H54 (cell line): ENCODE results near the gene FBXO34.
"Not testable (repeated sequence)": the region's sequence is repeated elsewhere in the genome, so short reads cannot be mapped to it uniquely, and the experiment has no call there.

Experiments
- DNase-seq: peaks from one replicate; pipeline ENCODE4 v3.0.0; 2011; ENCODE audit warnings: low spot score, mixed read lengths; ENCODE audit not compliant: insufficient read length
- FAIRE-seq: peaks from 3 replicates; lab custom pipeline; 2011; peaks lifted over from hg19 to GRCh38; lab: Jason Lieb, UNC
- POLR2A ChIP-seq: IDR thresholded peaks from 2 replicates; pipeline ENCODE4 v1.6.1; 2011; ENCODE audit warnings: low read depth, mild to moderate bottlenecking, low read length

Gene FBXO34

DNA sequence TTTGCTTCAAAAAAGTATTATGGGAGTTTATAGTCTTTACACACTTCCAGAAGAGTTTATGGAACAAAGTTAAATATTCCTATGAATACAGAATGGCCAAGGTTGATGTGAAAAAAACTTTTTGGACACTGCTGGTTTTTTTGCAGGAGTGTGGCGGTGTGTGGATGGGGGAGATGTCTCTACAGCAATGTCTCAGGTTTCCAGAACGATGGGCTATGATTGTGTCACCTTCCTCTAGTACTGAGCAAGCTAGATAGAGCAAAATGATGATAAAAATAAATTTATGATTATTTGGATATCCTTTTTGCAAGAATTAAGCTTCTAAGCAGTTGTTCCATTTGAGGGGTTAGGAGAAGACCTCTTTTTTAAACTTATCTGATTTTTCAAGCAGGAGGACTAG, 37.9 kb downstream of the FBXO34 start:
- FAIRE-seq (no peak), DNase-seq (no peak)
- TF ChIP-seq POLR2A, result no peak

DNA sequence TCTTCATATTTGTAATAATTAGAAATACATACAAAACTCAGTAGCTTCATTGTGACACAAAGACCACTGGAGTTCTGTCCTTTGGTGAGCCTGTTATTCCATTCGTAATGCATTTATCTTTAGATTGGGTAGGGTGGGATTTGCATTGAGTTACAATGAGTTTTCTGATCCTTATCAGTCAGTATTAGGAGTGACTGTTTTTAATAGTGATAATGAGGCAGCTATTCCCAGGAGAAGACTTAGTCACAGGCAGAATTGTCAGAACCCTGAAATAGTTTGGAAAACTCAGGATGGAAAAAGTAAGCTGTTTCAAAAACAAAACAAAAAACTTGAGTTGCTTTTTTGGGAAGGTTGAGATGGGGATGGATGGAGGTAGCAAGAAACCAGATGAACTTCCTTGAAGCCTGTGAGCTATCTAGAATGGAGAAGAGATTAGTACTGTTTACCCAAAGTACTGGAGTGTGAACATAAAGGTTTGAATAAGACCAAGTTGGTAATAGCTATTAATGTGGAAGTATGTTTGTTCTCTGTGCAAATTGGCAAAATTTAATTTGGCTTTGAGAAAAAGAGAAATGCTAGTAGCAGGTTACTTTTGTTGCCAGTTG, 38.6 kb downstream of the FBXO34 start:
- no peak for TF ChIP-seq POLR2A
- DNase-seq (no peak), FAIRE-seq (no peak)

DNA sequence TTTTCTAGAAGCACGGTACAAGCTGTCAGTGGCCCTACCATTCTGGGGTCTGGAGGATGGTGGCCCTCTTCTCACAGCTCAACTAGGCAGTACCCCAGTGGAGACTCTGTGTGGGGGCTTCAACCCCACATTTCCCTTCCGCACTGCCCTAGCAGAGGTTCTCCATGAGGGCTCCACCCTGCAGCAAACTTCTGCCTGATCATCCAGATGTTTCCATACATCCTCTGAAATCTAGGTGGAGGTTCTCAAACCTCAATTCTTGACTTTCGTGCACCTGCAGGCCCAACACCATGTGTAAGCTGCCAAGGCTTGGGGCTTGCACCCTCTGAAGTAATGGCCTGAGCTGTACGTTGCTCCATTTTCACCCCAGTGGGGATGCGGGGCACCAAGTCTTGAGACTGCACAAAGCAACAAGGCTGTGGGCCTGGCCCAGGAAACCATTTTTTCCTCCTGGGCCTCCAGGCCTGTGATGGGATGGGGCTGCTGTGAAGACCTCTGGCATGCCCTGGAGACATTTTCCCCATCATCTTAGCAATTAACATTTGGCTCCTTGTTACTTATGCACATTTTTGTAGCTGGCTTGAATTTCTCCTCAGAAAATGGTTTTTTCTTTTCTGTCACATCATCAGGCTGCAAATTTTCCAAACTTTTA, 41.3 kb downstream of the FBXO34 start:
- FAIRE-seq, DNase-seq: not testable (repeated sequence)

DNA sequence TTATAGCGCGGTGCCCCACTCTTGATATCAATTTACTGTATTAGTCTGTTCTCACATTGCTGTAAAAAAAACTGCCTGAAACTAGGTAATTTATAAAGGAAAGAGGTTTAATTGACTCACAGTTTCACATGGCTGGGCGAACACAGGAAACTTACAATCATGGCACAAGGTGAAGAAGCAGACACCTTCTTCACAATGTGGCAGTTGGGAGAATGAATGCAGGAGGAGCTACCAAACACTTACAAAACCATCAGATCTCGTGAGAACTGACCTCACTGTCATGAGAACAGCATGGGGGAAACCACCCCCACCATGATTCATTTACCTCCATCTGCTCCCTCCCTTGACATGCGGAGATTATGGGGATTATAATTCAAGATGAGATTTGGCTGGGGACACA, 42.3 kb downstream of the FBXO34 start:
- TF ChIP-seq POLR2A, result no peak
- FAIRE-seq, result no peak
- DNase-seq, result no peak

DNA sequence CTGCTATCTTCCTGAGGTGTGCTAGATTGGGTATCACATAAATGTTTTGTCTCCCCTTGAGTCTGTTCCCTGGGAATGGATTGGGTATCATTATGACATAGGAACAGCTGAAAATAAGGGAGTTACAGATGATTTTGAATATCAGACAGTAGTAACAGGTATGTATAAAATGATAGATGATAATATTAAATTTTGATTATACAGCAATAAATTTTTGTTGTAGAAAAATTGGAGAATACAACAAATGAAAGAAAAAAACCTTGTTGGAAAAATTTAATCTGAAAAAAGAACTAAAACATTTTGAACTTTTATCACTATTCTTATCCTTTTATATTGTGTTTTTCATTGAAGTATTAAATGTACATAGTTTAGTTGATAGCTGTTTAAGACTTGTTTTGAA, 43.2 kb downstream of the FBXO34 start:
- no peak for FAIRE-seq
- TF ChIP-seq POLR2A, result no peak
- DNase-seq, result no peak

DNA sequence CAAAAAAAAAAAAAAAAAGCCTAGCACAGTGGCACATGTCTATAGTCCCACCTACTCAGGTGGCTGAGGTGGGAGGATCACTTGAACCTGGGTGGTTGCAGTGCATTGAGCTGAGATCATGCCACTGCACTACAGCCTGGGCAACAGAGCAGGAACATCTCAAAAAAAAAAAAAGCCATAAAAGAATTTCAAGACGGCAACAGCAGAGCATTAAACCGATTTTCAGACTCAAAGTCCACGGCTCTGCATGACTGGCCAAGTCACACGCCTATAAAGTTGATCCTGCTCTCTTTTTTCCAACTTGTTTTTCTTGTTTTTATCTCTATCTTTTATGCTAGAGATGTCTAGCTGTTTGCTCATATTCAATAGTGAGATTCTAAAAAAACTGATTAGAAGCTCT, 45.3 kb downstream of the FBXO34 start:
- FAIRE-seq (no peak), DNase-seq (no peak)
- TF ChIP-seq POLR2A, result no peak

DNA sequence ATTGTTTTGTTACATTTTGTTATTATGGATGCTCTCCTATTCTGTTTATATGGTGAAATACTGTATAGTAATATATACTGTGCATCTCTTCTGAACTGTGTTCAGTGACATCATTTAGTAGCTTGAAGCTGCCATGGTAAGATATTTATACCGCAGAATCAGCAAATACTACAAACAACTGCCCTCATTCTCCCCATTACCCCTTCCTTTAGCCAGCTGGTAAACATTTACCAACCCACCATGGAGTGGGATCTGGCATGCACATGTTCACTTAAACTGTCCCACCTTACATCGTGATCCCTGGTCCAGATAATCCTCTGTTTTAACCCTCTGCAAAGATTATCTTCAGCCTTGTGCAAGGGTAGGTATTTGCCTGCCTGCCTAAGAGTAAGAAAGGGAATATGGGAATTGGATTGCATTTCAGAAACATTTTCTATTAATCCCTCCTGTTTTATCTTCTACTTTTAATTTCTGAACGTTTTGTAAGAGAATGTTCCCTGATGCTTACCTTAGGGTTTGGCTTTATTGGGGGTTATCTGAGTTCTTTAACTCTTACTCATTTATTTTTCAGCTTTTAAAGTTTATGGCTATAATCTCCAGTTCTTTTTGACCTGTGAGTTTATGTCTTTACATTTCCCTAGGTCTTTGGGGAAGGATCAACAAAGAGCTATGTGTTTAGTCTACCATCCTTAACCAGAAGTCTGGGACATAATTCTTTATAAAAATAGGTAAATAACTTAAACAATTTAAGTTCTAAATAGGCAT, 46.5 kb downstream of the FBXO34 start:
- no peak for FAIRE-seq
- no peak for TF ChIP-seq POLR2A

DNA sequence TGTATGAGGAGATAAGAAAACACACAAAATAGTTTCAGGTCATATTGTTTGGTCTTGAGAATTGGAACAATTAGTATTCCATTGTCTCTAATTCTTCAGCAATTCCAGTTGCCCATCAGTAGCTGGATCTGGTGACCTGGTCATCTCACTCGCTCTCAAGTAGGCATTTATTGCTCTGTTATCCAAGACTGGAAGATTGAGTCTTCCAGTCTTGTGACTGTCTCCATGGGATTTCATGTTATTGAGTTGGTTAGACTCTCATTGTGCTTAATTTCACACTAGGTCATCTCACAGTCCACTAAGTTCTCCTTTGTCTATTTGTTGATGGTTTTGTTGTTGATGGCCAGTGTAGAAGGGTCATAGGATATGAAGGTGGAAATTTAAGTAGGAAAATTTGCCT, 47.5 kb downstream of the FBXO34 start:
- DNase-seq (no peak), FAIRE-seq (no peak)
- no peak for TF ChIP-seq POLR2A

More for the DNA sequence above, 46.5 kb downstream of the FBXO34 start:
- no peak for DNase-seq

DNA sequence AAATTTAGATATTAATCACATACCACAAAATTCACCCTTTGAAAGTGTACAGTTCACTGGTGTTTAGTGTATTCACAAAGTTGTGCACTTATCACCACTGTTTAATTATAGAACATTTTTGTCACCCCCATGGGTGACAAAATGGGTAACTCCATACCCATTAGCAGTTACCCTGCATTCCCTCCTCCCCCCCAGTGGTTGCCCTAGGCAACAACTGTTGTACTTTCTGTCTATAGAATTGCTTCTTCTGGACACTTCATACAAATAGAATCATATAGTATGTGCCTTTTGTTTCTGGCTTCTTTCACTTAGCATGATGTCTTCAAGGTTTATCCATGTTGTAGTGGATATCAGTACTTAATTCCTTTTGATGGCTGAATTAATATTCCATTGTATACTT, 52.7 kb downstream of the FBXO34 start:
- TF ChIP-seq POLR2A, result no peak
- FAIRE-seq, result no peak
- DNase-seq, result no peak

DNA sequence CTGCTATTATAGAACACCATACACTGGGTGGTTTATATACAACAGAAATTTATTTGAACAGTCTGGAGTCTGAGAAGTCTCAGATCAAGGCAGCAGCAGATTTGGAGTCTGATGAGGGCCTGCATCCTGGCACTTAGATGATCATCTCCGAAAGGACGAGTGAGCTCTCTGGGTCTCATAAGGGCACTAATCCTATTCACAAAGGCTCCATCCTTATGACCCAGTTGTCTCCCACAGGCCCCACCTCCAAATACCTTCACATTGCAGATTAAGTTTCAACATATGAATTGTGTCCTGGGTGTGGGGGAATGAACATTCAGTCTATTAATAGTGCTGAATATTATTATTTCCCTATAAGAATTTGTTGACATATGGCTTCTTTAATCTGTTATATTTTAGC, 53.6 kb downstream of the FBXO34 start:
- no peak for DNase-seq
- no peak for TF ChIP-seq POLR2A
- no peak for FAIRE-seq

DNA sequence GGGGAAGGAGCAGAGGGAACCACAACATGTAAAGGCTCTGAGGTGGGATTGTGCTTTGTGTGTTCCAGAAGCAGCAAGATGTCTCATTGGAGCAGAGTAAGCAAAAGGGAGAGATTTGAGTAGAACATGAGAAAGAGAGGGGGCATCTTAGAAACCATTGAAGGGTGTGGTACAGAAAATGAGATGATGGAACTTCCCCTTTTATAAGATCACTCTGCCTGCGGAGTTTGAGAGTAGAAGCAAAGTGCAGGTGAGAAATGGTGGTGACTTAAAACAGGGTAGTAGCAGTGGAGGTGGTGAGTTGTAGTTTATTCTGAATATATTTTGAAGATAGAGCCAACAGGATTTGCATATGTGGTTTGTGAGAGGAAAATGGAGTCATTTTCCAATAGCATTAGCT, 56.0 kb downstream of the FBXO34 start:
- FAIRE-seq (no peak), DNase-seq (no peak)
- no peak for TF ChIP-seq POLR2A

DNA sequence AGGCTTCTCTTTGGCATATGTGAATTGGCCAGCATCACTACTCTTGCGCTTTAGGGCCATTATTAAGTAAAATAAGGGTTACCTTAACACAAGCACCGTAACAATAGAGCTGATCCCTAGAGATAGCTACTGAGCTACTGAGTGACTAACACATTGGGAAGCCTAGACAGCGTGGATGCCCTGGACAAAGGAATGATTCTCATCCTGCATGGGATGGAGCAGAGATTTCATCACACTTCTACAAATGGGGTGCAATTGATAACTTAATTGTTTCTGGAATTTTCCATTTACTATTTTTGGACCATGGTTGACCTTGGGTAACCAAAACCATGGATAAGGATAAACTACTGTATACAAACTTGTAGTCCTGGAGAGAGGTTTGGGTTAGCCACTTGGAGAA, 57.1 kb downstream of the FBXO34 start:
- no peak for FAIRE-seq

DNA sequence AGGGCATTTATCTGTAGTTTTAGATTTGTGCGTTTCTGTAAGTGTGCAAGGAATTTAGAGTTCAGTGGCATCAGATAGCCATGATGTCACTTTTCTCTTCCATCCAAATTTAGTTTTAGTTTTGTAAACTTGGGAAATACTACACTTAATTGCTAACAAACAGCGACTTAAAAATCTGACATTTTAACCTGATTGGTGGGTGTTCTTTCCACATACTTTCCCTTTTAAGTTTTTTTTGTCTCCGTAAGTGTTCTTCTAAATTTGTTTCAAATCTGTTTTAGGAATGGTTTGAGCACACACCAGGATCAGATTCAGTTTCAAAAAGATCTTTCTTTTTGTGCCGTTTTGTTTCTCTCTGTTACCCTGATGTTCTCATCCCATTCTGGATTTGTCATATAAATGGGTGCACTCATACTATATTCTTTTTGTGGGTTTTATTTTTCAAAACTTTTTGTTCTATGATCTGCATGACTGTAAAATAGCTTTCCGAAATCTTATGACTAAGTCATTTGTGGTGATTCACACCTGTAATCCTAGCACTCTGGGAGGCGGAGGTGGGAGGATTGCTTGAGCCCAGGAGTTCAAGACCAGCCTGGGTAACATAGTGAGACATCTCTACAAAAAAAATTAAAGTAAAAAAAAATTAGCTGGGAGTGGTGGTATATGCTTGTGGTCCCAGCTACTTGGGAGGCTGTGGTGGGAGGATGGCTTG, 58.9 kb downstream of the FBXO34 start:
- DNase-seq (no peak), FAIRE-seq (no peak)
- no peak for TF ChIP-seq POLR2A

More for the DNA sequence above, 57.1 kb downstream of the FBXO34 start:
- no peak for TF ChIP-seq POLR2A
- DNase-seq, result no peak

DNA sequence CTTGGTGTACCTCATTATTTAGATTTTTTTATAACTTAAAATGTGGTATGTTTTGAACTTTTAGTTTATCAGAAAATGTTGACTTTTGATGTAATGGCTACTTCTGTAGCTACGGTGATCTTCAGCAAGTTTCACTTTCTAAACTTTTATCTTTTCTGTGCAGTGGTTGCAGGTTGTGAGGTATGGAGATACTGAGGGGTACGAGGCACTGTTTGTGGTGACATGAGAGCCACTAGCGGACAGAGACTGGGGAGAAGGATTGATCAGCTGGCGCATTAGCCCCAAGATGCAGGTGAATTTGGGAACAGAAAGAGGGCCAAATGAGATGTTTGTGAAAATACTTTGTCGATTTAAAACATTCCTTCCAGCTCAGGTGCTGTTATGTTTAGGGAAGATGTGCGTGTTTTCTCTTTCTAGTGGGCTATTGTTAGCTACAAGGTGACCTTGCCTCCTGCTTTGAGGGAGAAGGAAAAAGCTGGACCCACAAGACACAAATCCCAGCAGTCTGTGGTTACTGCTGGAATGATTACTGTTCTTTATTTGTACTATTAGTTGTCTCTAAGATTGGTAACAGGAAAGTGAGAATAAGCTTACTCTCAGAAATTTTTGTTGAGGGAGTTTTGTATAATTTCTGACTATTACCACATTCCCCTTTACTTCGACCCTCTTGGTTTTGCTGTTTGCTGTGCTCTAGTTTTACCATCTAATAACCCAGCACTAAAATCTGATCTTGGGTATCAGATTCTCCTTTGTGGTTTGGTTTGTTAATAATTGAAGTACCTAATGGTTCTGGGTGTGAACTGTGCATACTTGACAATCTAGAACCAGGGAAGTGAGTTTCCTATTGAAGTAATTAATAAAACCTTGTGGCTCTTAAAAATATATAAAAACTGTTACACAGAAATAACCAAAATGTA, 61.7 kb downstream of the FBXO34 start:
- no peak for TF ChIP-seq POLR2A
- no peak for DNase-seq
- no peak for FAIRE-seq
